CD4-positive, alpha-beta T cell (primary cell): ENCODE data around the gene PRSS56. TPM values are rescaled to one million over a fixed set of nuclear protein-coding genes. Genes with fewer than 3 reads are reported as not detected.

Source experiments
- ATAC-seq: fragments of 200-7000 bp; cut with Tn5 transposase; one replicate; pipeline ENCODE4 v1.10.0; 2022; ENCODE audit warnings: mild to moderate bottlenecking; ENCODE audit not compliant: poor library complexity
- CTCF ChIA-PET: fragments of 350-600 bp; sonication (Branson Sonifier 250); formaldehyde crosslinking; loops from one replicate; lab custom pipeline; 2021; ENCODE audit warnings: antibody characterized with exemption, inconsistent platforms; lab: Charles Lee
- POLR2A ChIA-PET: fragments of 350-600 bp; sonication (Branson Sonifier 250); formaldehyde crosslinking; loops from one replicate; lab custom pipeline; 2021; ENCODE audit warnings: antibody characterized with exemption, inconsistent platforms; lab: Charles Lee
- DNase-seq, 14 experiments: peaks; one replicate each; pipeline ENCODE4 v3.0.0-alpha.2; 2013 to 2020; ENCODE audit warnings: mixed read lengths in 2 of 14
- H3K27ac ChIP-seq, 2 donors: one replicate each; pipeline versions ENCODE4 v1.5.1 to v1.7.0; 2013; ENCODE audit warnings: low read length in 2 of 2, low read depth in 1 of 2, mild to moderate bottlenecking in 1 of 2
- H3K27me3 ChIP-seq, 2 experiments: 1 replicate in 1 of 2; 2 replicates in 1 of 2; pipeline versions ENCODE4 v1.6.1 to v1.7.0; 2013; ENCODE audit warnings: low read length in 2 of 2, control low read depth in 1 of 2, mild to moderate bottlenecking in 1 of 2, moderate library complexity in 1 of 2; ENCODE audit not compliant: insufficient read depth in 2 of 2, control insufficient read depth in 1 of 2
- H3K36me3 ChIP-seq: one replicate; pipeline ENCODE4 v1.6.1; 2013; ENCODE audit warnings: low read length, control low read depth; ENCODE audit not compliant: insufficient read depth
- H3K4me1 ChIP-seq: one replicate; pipeline ENCODE4 v1.6.1; 2013; ENCODE audit warnings: low read length, control low read depth; ENCODE audit not compliant: insufficient read depth
- H3K4me3 ChIP-seq: one replicate; pipeline ENCODE4 v1.5.1; 2013; ENCODE audit warnings: mild to moderate bottlenecking, low read length, moderate library complexity
- H3K9me3 ChIP-seq, 2 experiments: 1 replicate in 1 of 2; 2 replicates in 1 of 2; pipeline versions ENCODE4 v1.6.1 to v1.7.0; 2013; ENCODE audit warnings: low read length in 2 of 2, mild to moderate bottlenecking in 2 of 2, control low read depth in 1 of 2, moderate library complexity in 1 of 2; ENCODE audit not compliant: control insufficient read depth in 1 of 2, insufficient read depth in 1 of 2
- H3K27ac Mint-ChIP-seq: one replicate; pipeline ENCODE4 v1.8.0; 2020; ENCODE audit warnings: mixed read lengths
- H3K27me3 Mint-ChIP-seq: one replicate; pipeline ENCODE4 v1.8.0; 2021; ENCODE audit warnings: mixed read lengths
- H3K36me3 Mint-ChIP-seq: one replicate; pipeline ENCODE4 v1.8.0; 2021; ENCODE audit warnings: low read depth, mixed read lengths
- H3K4me1 Mint-ChIP-seq: one replicate; pipeline ENCODE4 v1.8.0; 2021; ENCODE audit warnings: low read depth, mixed read lengths
- H3K4me3 Mint-ChIP-seq: one replicate; pipeline ENCODE4 v1.8.0; 2020; ENCODE audit warnings: mild to moderate bottlenecking, mixed read lengths
- H3K9me3 Mint-ChIP-seq: one replicate; pipeline ENCODE4 v1.8.0; 2020; ENCODE audit warnings: mixed read lengths
- CTCF ChIP-seq: fragments of 200-600 bp; IDR thresholded peaks from one replicate; pipeline ENCODE4 v1.8.0; 2022; ENCODE audit warnings: antibody characterized with exemption, mild to moderate bottlenecking
- intact Hi-C, 2 experiments: fragments of 100-400 bp; cut with DNase I in 1 of 2; cut with micrococcal nuclease in 1 of 2; formaldehyde crosslinking; loops; one replicate each; pipeline versions ENCODE4 v1.15.1 to v1.9.0; 2023 to 2025; cut with DNase I, micrococcal nuclease
- total RNA-seq, 174 experiments: library from RNA in 2 of 174; stranded (reverse) in 2 of 174; gene quantifications; one replicate each; pipeline ENCODE4 v1.2.3 and lab custom pipeline; 2021 to 2026

Gene PRSS56
- total RNA-seq, 2 experiments from 2014 or later = not detected

DNA sequence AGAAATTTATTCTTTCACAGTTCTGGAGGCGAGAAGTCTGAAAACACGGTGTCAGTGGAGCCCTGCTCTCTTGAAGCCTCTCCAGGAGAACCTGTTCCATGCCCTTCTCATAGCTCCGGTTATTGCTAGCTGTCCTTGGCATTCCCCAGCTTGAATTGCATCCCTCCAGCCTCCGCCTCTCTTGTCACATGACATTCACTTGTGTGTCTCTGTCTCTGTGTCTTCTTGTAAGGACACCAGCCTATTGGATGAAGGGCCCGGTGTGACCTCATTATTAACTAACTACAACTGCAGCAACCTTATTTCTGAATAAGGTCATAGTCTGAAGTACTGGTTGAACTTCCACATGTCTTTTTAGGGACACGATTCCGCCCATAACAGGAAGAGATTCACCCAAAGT, 4.5 kb upstream of the PRSS56 start:
- POLR2A ChIA-PET = no interaction called here
- no peaks in the 10 kb centered on the region for H3K36me3 Mint-ChIP-seq
- H3K27me3 ChIP-seq = peaks cover under 1 to 5% of the 10 kb centered on the region in 2 experiments
- no peak overlapping the region for H3K4me3 Mint-ChIP-seq
- CTCF ChIA-PET = interaction anchor here (0.7 kb wide), 1 partner anchor 182 kb away, joined by 3 read pairs; no protein-coding TSS in a partner anchor
- peaks cover 27% of the 10 kb centered on the region for H3K27me3 Mint-ChIP-seq
- H3K9me3 ChIP-seq = no peaks in the 10 kb centered on the region
- no peaks in the 10 kb centered on the region for H3K4me1 ChIP-seq
- H3K4me3 ChIP-seq = no peak overlapping the region
- H3K27ac ChIP-seq = no peak overlapping the region
- ATAC-seq = no peak
- intact Hi-C loops = no loop called here
- DNase-seq = no peak
- no peaks in the 10 kb centered on the region for H3K9me3 Mint-ChIP-seq
- H3K36me3 ChIP-seq = no peaks in the 10 kb centered on the region
- no peaks in the 10 kb centered on the region for H3K4me1 Mint-ChIP-seq
- no peak overlapping the region for H3K27ac Mint-ChIP-seq
- TF ChIP-seq CTCF = no peak

DNA sequence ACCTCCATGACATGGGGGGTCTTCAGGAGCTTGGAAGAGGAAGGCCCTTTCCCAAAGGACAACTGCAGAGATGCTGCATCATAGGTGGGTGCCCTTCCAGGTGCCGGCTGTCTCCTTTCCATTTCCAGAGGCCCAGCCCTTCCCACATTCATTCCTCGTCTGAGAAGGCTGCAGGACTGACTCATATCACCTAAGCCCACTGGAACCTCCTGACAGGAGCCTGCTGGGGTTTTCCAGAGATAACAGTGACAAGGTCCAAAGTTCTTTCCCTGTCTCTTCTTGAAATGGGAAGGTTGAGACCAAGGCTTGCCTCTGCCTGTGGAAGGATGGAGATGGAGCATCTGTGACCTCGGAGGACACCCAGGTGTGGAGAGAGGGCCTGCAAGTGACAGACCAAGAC, 3.6 kb upstream of the PRSS56 start:
- no peaks in the 10 kb centered on the region for H3K36me3 ChIP-seq
- POLR2A ChIA-PET = interaction anchor here (0.8 kb wide), 1 partner anchor 34 kb away, joined by 3 read pairs; the partner anchor contains the start of genes EIF4E2 and TIGD1
- Mint-ChIP-seq H3K9me3 (no peaks in the 10 kb centered on the region), H3K4me1 (no peaks in the 10 kb centered on the region), H3K36me3 (no peaks in the 10 kb centered on the region), H3K27ac (no peak overlapping the region), H3K27me3 (peaks cover 34% of the 10 kb centered on the region), H3K4me3 (no peak overlapping the region)
- no peak for TF ChIP-seq CTCF
- peaks cover 1% of the 10 kb centered on the region for H3K4me1 ChIP-seq
- no peak overlapping the region for H3K27ac ChIP-seq
- H3K4me3 ChIP-seq = no peak overlapping the region
- DNase-seq = no peak
- H3K9me3 ChIP-seq = peaks cover 0 to 7% of the 10 kb centered on the region in 2 experiments
- CTCF ChIA-PET = no interaction called here
- ATAC-seq = no peak
- intact Hi-C loops = no loop called here
- peaks cover 9 to 14% of the 10 kb centered on the region in 2 experiments for H3K27me3 ChIP-seq

DNA sequence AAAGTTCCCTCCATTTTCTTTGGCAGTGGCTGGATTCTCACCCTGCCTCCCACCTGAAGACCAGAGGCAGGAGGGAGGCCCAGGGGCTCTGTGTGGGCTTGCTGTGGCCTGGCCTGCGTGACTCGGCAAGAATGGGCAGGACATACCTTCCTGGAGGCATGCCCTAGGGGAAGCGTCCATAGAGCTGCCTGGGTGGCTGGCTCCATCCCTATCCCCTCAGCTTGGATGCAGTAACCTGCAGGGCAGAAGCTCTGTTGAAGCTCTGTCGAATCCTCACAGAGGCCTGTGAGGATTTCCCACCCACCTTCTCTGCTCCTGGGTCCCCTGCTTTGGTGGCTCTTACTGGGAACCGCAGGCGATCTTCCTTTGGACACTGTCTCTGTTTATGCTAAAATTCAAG, 1.3 kb upstream of the PRSS56 start:
- H3K27me3 ChIP-seq = peaks cover 29% of the 10 kb centered on the region in 2 experiments
- Mint-ChIP-seq H3K27ac (no peak overlapping the region), H3K27me3 (peaks cover 45% of the 10 kb centered on the region), H3K4me1 (peaks cover 6% of the 10 kb centered on the region), H3K4me3 (no peak overlapping the region), H3K9me3 (no peaks in the 10 kb centered on the region), H3K36me3 (no peaks in the 10 kb centered on the region)
- ATAC-seq (no peak), DNase-seq (no peak)
- no peaks in the 10 kb centered on the region for H3K36me3 ChIP-seq
- no peak for TF ChIP-seq CTCF
- H3K27ac ChIP-seq = no peak overlapping the region
- H3K4me3 ChIP-seq = no peak overlapping the region
- POLR2A ChIA-PET = interaction anchor here (0.6 kb wide), 1 partner anchor 32 kb away, joined by 3 read pairs; the partner anchor contains the start of genes EIF4E2 and TIGD1
- peaks cover 0 to 18% of the 10 kb centered on the region in 2 experiments for H3K9me3 ChIP-seq
- H3K4me1 ChIP-seq = peaks cover 22% of the 10 kb centered on the region
- CTCF ChIA-PET = no interaction called here
- intact Hi-C loops = no loop called here
